ENCODE measurements around the gene PLXNC1.

PLXNC1 gene

GRCh38 chr12:94265966-94266745 is 117.8 kb downstream of the PLXNC1 start:
- no peak for DNase-seq (ENCODE audit: low read depth)

- no peak for DNase-seq (ENCODE audit: low read depth)
These were observed 118.6 kb downstream of the PLXNC1 start for GRCh38 chr12:94266796-94267536.

- DNase-seq (ENCODE audit: low read depth) = no peak
These were observed 119.1 kb downstream of the PLXNC1 start for GRCh38 chr12:94267537-94267872.

- DNase-seq (ENCODE audit: low read depth) = no peak
These were observed 119.6 kb downstream of the PLXNC1 start for GRCh38 chr12:94267921-94268471.

GRCh38 chr12:94269316-94269999 is 121.1 kb downstream of the PLXNC1 start:
- no peak for DNase-seq (ENCODE audit: low read depth)

- no peak for DNase-seq (ENCODE audit: low read depth)
These were observed 123.0 kb downstream of the PLXNC1 start for GRCh38 chr12:94271351-94271750.

GRCh38 chr12:94272280-94272679 is 123.9 kb downstream of the PLXNC1 start:
- no peak for DNase-seq (ENCODE audit: low read depth)

- no peak for DNase-seq (ENCODE audit: low read depth)
These were observed 124.9 kb downstream of the PLXNC1 start for GRCh38 chr12:94273272-94273671.

- DNase-seq (ENCODE audit: low read depth) = no peak
These were observed 128.3 kb downstream of the PLXNC1 start for GRCh38 chr12:94276725-94277124.

- no peak for DNase-seq (ENCODE audit: low read depth)
These were observed 129.1 kb downstream of the PLXNC1 start for GRCh38 chr12:94277426-94278000.

- no peak for DNase-seq (ENCODE audit: low read depth)
These were observed 131.7 kb downstream of the PLXNC1 start for GRCh38 chr12:94280063-94280462.

GRCh38 chr12:94282675-94283074 is 134.3 kb downstream of the PLXNC1 start:
- DNase-seq (ENCODE audit: low read depth) = no peak

- no peak for DNase-seq (ENCODE audit: low read depth)
These were observed 135.7 kb downstream of the PLXNC1 start for GRCh38 chr12:94284046-94284445.

- no peak for DNase-seq (ENCODE audit: low read depth)
These were observed 136.5 kb downstream of the PLXNC1 start for GRCh38 chr12:94284859-94285258.

GRCh38 chr12:94285943-94286582 is 137.7 kb downstream of the PLXNC1 start:
- no peak for DNase-seq (ENCODE audit: low read depth)

GRCh38 chr12:94286583-94287244 is 138.3 kb downstream of the PLXNC1 start:
- no peak for DNase-seq (ENCODE audit: low read depth)

- no peak for DNase-seq (ENCODE audit: low read depth)
These were observed 138.9 kb downstream of the PLXNC1 start for GRCh38 chr12:94287245-94287628.

- no peak for DNase-seq (ENCODE audit: low read depth)
These were observed 141.3 kb downstream of the PLXNC1 start for GRCh38 chr12:94289461-94290312.

- DNase-seq (ENCODE audit: low read depth) = no peak
These were observed 142.0 kb downstream of the PLXNC1 start for GRCh38 chr12:94290353-94290752.

- DNase-seq (ENCODE audit: low read depth) = no peak
These were observed 148.8 kb downstream of the PLXNC1 start for GRCh38 chr12:94297096-94297699.

Data from T-helper 22 cell (primary cell).